ENCODE results near the gene RACGAP1. TPM values are rescaled to one million over a fixed set of nuclear protein-coding genes. Genes with fewer than 3 reads are reported as not detected.

Gene RACGAP1
- total RNA-seq, 2 experiments from 2014 or later = 3.0 to 3.3 TPM

DNA sequence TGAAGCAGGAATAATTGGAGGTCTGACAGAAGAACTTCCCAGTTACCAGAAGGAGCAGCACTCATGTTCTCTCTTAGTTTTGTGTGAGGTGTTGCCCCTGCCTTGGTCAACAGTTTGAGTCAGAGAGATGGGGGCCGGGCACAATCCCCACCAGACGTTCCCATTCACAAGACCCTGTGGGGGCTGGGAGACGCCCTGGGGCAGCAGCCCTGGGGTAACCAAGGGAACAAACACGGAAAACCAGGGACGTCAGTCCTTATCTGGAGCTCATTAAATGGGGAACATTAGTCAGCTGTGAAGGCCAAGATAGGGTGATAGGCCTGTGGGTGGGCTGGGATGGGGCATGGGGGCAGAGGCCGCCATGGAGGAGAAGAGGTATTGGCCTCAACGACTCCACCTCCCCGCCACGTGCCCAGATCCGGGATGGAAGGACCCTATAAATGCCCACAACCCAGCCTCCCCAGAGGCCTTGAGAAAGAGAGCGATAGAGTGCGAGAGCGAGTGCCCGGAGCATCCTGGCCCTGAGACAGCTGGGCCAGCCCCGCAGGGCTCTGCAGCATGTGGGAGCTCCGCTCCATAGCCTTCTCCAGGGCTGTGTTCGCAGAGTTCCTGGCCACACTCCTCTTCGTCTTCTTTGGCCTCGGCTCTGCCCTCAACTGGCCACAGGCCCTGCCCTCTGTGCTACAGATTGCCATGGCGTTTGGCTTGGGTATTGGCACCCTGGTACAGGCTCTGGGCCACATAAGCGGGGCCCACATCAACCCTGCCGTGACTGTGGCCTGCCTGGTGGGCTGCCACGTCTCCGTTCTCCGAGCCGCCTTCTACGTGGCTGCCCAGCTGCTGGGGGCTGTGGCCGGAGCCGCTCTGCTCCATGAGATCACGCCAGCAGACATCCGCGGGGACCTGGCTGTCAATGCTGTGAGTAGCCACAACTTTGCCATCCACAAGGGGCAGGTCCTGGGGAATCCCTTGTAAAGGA, 74.7 kb downstream of the RACGAP1 start, which contains the start of gene AQP2:
Gene AQP2 (plus strand): TSS at position 465 of the 979 bp plus-strand sequence. CDS start 94 bp downstream, at position 559.
- H3K4me3 Mint-ChIP-seq = no peak within 1 kb of the TSS
- TF ChIP-seq, protein P1, sequence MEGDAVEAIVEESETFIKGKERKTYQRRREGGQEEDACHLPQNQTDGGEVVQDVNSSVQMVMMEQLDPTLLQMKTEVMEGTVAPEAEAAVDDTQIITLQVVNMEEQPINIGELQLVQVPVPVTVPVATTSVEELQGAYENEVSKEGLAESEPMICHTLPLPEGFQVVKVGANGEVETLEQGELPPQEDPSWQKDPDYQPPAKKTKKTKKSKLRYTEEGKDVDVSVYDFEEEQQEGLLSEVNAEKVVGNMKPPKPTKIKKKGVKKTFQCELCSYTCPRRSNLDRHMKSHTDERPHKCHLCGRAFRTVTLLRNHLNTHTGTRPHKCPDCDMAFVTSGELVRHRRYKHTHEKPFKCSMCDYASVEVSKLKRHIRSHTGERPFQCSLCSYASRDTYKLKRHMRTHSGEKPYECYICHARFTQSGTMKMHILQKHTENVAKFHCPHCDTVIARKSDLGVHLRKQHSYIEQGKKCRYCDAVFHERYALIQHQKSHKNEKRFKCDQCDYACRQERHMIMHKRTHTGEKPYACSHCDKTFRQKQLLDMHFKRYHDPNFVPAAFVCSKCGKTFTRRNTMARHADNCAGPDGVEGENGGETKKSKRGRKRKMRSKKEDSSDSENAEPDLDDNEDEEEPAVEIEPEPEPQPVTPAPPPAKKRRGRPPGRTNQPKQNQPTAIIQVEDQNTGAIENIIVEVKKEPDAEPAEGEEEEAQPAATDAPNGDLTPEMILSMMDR (IDR thresholded peaks at IDR 0.05) = no peak
- Histone ChIP-seq H3K4me3 (ENCODE audit: low read length) (no peak within 1 kb of the TSS), H3K4me1 (ENCODE audit: insufficient read depth, low read length) (peaks cover 3% of the 10 kb centered on the region), H3K27ac (ENCODE audit: low read depth in 1 of 2, low read length in 2 of 2) (no peak within 1 kb of the TSS), H3K9me3 (ENCODE audit: control insufficient read depth in 1 of 2, insufficient read depth in 1 of 2, low read length in 2 of 2) (peaks cover 0 to 3% of the 10 kb centered on the region in 2 experiments), H3K27me3 (ENCODE audit: control insufficient read depth in 1 of 2, insufficient read depth in 2 of 2, low read length in 2 of 2) (peaks cover 12 to 28% of the 10 kb centered on the region in 2 experiments), H3K36me3 (ENCODE audit: insufficient read depth, low read length) (no peaks in the 10 kb centered on the region)
- intact Hi-C loops (cut with DNase I, micrococcal nuclease) = no loop called here
- no peak within 1 kb of the TSS for H3K27ac Mint-ChIP-seq
- H3K27me3 Mint-ChIP-seq = peaks cover 40% of the 10 kb centered on the region
- no peaks in the 10 kb centered on the region for H3K36me3 Mint-ChIP-seq (ENCODE audit: low read depth)
- peaks cover 8% of the 10 kb centered on the region for H3K4me1 Mint-ChIP-seq (ENCODE audit: low read depth)
- no peaks in the 10 kb centered on the region for H3K9me3 Mint-ChIP-seq
- ChIA-PET POLR2A (no interaction called here), CTCF (no interaction called here)
- ATAC-seq (ENCODE audit: poor library complexity) = no peak
- peak in 1 of 14 experiments; percentile 9 for DNase-seq

DNA sequence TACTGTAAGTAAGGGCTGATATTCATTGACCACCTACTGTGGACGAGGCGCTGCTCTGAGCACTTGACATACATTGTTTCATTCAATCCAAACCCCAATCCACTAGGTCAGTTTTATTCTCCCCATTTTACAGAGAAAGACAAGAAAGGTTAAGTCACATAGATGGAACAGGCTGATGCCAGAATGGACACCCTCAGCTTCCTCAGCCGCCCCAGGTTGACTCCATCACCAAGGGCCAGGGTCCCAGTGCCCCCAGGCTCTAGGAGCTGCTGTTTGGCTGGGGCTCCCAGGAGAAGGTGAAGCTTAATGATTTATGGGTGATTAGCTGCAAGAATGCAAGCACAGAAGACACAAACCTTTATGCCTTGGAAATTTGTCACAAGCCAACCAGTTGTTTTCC, 75.4 kb downstream of the RACGAP1 start:
- no peak overlapping the region for H3K27ac Mint-ChIP-seq
- H3K36me3 Mint-ChIP-seq (ENCODE audit: low read depth) = no peaks in the 10 kb centered on the region
- TF ChIP-seq, protein P1 (IDR thresholded peaks at IDR 0.05) = no peak
- H3K4me1 Mint-ChIP-seq (ENCODE audit: low read depth) = peaks cover 15% of the 10 kb centered on the region
- H3K4me1 ChIP-seq (ENCODE audit: insufficient read depth, low read length) = peaks cover 10% of the 10 kb centered on the region
- no peak overlapping the region for H3K4me3 Mint-ChIP-seq
- no peaks in the 10 kb centered on the region for H3K9me3 Mint-ChIP-seq
- ChIA-PET CTCF (no interaction called here), POLR2A (no interaction called here)
- peaks cover 9 to 21% of the 10 kb centered on the region in 2 experiments for H3K27me3 ChIP-seq (ENCODE audit: control insufficient read depth in 1 of 2, insufficient read depth in 2 of 2, low read length in 2 of 2)
- H3K27ac ChIP-seq (ENCODE audit: low read depth in 1 of 2, low read length in 2 of 2) = no peak overlapping the region
- H3K36me3 ChIP-seq (ENCODE audit: insufficient read depth, low read length) = no peaks in the 10 kb centered on the region
- no peak for DNase-seq
- no peak for ATAC-seq (ENCODE audit: poor library complexity)
- H3K27me3 Mint-ChIP-seq = peaks cover 37% of the 10 kb centered on the region
- no peak overlapping the region for H3K4me3 ChIP-seq (ENCODE audit: low read length)
- intact Hi-C loops (cut with DNase I, micrococcal nuclease) = no loop called here
- no peaks in the 10 kb centered on the region for H3K9me3 ChIP-seq (ENCODE audit: control insufficient read depth in 1 of 2, insufficient read depth in 1 of 2, low read length in 2 of 2)

DNA sequence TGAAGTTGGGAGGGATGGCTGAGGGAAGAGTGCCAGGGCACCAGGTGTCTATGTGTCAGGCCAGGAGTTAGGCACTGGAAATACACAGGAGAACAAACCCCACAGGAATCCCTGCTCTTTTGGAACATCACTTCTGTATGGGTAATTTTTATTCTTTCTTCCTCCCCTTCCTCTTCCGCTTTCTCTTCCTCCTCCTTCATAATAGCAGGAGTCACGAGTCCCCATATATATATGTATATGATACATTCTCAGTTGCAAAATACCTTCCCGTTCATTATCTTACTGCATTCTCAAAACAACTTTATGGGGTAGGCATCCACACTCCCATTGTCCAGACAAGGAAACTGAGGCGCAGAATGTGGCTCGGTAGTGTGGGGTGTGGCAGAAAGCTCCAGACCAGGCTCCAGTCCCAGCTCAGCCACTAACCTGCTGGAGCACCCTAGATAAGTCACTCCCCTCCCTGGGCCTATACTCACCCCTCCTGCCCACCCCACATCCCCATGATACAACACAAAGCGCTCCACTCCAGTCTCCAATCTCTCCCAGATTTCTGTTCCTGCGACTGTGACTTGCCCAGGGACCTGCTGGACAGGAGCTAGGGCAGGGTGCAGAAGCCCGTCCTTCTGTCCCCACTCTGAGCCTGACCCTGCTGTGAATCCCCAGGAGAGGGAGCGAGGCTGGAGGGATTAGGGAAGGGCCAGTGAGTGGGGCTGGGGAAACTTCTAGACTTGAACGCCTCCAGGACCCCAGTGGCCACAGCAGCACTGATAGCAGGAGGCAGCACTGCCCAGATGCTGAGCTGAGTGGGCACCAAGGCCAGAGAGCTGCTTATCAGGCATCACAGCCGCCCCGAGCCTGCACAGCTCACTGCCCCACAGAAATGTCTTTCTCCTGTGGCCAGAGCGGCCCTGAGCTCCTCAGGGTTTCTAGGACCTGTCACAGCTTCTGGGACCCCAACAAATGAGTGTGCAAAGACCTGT, 76.1 kb downstream of the RACGAP1 start:
- Histone ChIP-seq H3K27me3 (ENCODE audit: control insufficient read depth in 1 of 2, insufficient read depth in 2 of 2, low read length in 2 of 2) (peaks cover 3 to 14% of the 10 kb centered on the region in 2 experiments), H3K36me3 (ENCODE audit: insufficient read depth, low read length) (no peaks in the 10 kb centered on the region), H3K4me3 (ENCODE audit: low read length) (no peak overlapping the region), H3K9me3 (ENCODE audit: control insufficient read depth in 1 of 2, insufficient read depth in 1 of 2, low read length in 2 of 2) (no peaks in the 10 kb centered on the region), H3K4me1 (ENCODE audit: insufficient read depth, low read length) (peaks cover 16% of the 10 kb centered on the region), H3K27ac (ENCODE audit: low read depth in 1 of 2, low read length in 2 of 2) (no peak overlapping the region)
- DNase-seq (peak in 1 of 14 experiments; percentile 4), ATAC-seq (ENCODE audit: poor library complexity) (no peak)
- POLR2A ChIA-PET = no interaction called here
- Mint-ChIP-seq H3K27ac (no peak overlapping the region), H3K9me3 (no peaks in the 10 kb centered on the region), H3K4me1 (ENCODE audit: low read depth) (peaks cover 22% of the 10 kb centered on the region), H3K36me3 (ENCODE audit: low read depth) (no peaks in the 10 kb centered on the region), H3K27me3 (peaks cover 29% of the 10 kb centered on the region), H3K4me3 (no peak overlapping the region)
- TF ChIP-seq, protein P1 (IDR thresholded peaks at IDR 0.05) = no peak
- intact Hi-C loops (cut with DNase I, micrococcal nuclease) = no loop called here
- CTCF ChIA-PET = interaction anchor here (1.8 kb wide), 1 partner anchor 18 kb away, joined by 5 read pairs; no protein-coding TSS in a partner anchor

Data from CD4-positive, alpha-beta T cell (primary cell).